ENCODE data around the gene TCTN3.
A peak's percentile ranks its signal among the peaks of the same experiment; 100 is the strongest.
"Not testable (repeated sequence)": the region's sequence is repeated elsewhere in the genome, so short reads cannot be mapped to it uniquely, and the experiment has no call there.

TCTN3 gene

GRCh38 chr10:95693668-95694534 lies at the start of gene TCTN3:
Gene TCTN3 (minus strand): TSS chr10:95693927. CDS start chr10:95693899, 28 bp downstream.
- peak; percentile 86 to 99 (median 92) for DNase-seq

GRCh38 chr10:95742962-95743535 lies 49.3 kb upstream of the TCTN3 start:
- no peak for DNase-seq

- no peak for DNase-seq
Observed at GRCh38 chr10:95742485-95742884, 48.8 kb upstream of the TCTN3 start.

GRCh38 chr10:95741807-95742467 lies 48.2 kb upstream of the TCTN3 start:
- DNase-seq: no peak

GRCh38 chr10:95739056-95739455 lies 45.3 kb upstream of the TCTN3 start:
- no peak for DNase-seq

- DNase-seq: not testable (repeated sequence)
Observed at GRCh38 chr10:95732907-95733306, 39.2 kb upstream of the TCTN3 start.

- no peak for DNase-seq
Observed at GRCh38 chr10:95730233-95730632, 36.5 kb upstream of the TCTN3 start.

GRCh38 chr10:95729323-95730055 lies 35.8 kb upstream of the TCTN3 start:
- no peak for DNase-seq

- no peak for DNase-seq
Observed at GRCh38 chr10:95728526-95728925, 34.8 kb upstream of the TCTN3 start.

GRCh38 chr10:95722496-95722895 lies 28.8 kb upstream of the TCTN3 start:
- not testable (repeated sequence) for DNase-seq

- DNase-seq: not testable (repeated sequence)
Observed at GRCh38 chr10:95720745-95721144, 27.0 kb upstream of the TCTN3 start.

GRCh38 chr10:95716866-95717265 lies 23.1 kb upstream of the TCTN3 start:
- DNase-seq: no peak

- no peak for DNase-seq
Observed at GRCh38 chr10:95716466-95716865, 22.7 kb upstream of the TCTN3 start.

GRCh38 chr10:95711492-95711891 lies 17.8 kb upstream of the TCTN3 start:
- DNase-seq: no peak

- DNase-seq: no peak
Observed at GRCh38 chr10:95706990-95707389, 13.3 kb upstream of the TCTN3 start.

GRCh38 chr10:95706573-95706972 lies 12.8 kb upstream of the TCTN3 start:
- no peak for DNase-seq

- DNase-seq: no peak
Observed at GRCh38 chr10:95698415-95698814, 4.7 kb upstream of the TCTN3 start.

- DNase-seq: no peak
Observed at GRCh38 chr10:95697429-95697828, 3.7 kb upstream of the TCTN3 start.

- DNase-seq: no peak
Observed at GRCh38 chr10:95694665-95695064, 938 bp upstream of the TCTN3 start.

GRCh38 chr10:95693071-95693667 lies 558 bp downstream of the TCTN3 start:
- no peak for DNase-seq

- DNase-seq: no peak
Observed at GRCh38 chr10:95691281-95691680, 2.4 kb downstream of the TCTN3 start.

- no peak for DNase-seq
Observed at GRCh38 chr10:95688648-95689047, 5.1 kb downstream of the TCTN3 start.

GRCh38 chr10:95683966-95684365 lies 9.8 kb downstream of the TCTN3 start:
- no peak for DNase-seq

Measured in activated CD4-positive, CD25-positive, alpha-beta regulatory T cell (primary cell).